Peyer's patch (tissue), 4 donors: ENCODE measurements around the gene CCDC88C. TPM values are rescaled to one million over a fixed set of nuclear protein-coding genes. Genes with fewer than 3 reads are reported as not detected.

ENCODE experiments used
- DNase-seq, 3 donors: peaks; one replicate each; pipeline ENCODE4 v3.0.0-alpha.2; 2017 to 2019
- H3K27ac ChIP-seq, 4 donors: fragments of 200-600 bp; sonication (generic); one replicate each; pipeline ENCODE4 v1.5.1; 2016 to 2019
- H3K27me3 ChIP-seq, 2 donors: fragments of 200-600 bp; sonication (generic); one replicate each; pipeline ENCODE4 v1.5.1; 2019
- H3K36me3 ChIP-seq, 3 donors: fragments of 200-600 bp; sonication (generic); one replicate each; pipeline ENCODE4 v1.5.1; 2016 to 2019
- H3K4me1 ChIP-seq, 4 donors: fragments of 200-600 bp; sonication (generic); one replicate each; pipeline ENCODE4 v1.5.1; 2016 to 2019
- H3K4me3 ChIP-seq, 4 donors: fragments of 200-600 bp; sonication (generic); 1 replicate in 3 of 4; 2 replicates in 1 of 4; pipeline ENCODE4 v1.5.1; 2016 to 2019; ENCODE audit warnings: mild to moderate bottlenecking in 1 of 4
- H3K9me3 ChIP-seq, 4 donors: fragments of 200-600 bp; sonication (generic); one replicate each; pipeline ENCODE4 v1.5.1; 2016 to 2019; ENCODE audit warnings: mild to moderate bottlenecking in 1 of 4
- CTCF ChIP-seq, 6 experiments: fragments of 450-650 bp in 4 of 6; fragments of 200-600 bp in 2 of 6; sonication (generic) in 1 of 6; IDR thresholded peaks; one replicate each; pipeline ENCODE4 v1.5.1; 2017 to 2019; ENCODE audit warnings: antibody characterized with exemption in 6 of 6, mild to moderate bottlenecking in 3 of 6, moderate library complexity in 1 of 6
- POLR2A ChIP-seq, 2 donors: fragments of 450-650 bp; IDR thresholded peaks; one replicate each; pipeline ENCODE4 v1.5.1; 2017; ENCODE audit warnings: antibody characterized with exemption in 2 of 2, mild to moderate bottlenecking in 2 of 2, moderate library complexity in 2 of 2
- total RNA-seq, 4 donors: library from RNA; depleted of rRNA; stranded (reverse); fragments of >200 nt; gene quantifications; one replicate each; pipeline ENCODE4 v1.1.0, GENCODE V29; 2016

The CCDC88C gene
- total RNA-seq, 4 donors from 2014 or later, result 18.9 to 189 (median 77.2) TPM

GRCh38 chr14:91278383-91278715 lies 139.3 kb downstream of the CCDC88C start:
- TF ChIP-seq POLR2A (IDR thresholded peaks at IDR 0.05) (no peak), CTCF (IDR thresholded peaks at IDR 0.05) (no peak)
- no peak overlapping the region for H3K4me3 ChIP-seq

GRCh38 chr14:91277546-91278382 lies 139.9 kb downstream of the CCDC88C start:
- H3K9me3 ChIP-seq, result no peaks in the 10 kb centered on the region
- H3K4me3 ChIP-seq, result no peak overlapping the region
- no peak overlapping the region for H3K27ac ChIP-seq
- no peaks in the 10 kb centered on the region for H3K27me3 ChIP-seq
- no peak for TF ChIP-seq CTCF (IDR thresholded peaks at IDR 0.05)
- no peak for TF ChIP-seq POLR2A (IDR thresholded peaks at IDR 0.05)
- no peak for DNase-seq
- no peaks in the 10 kb centered on the region for H3K4me1 ChIP-seq
- H3K36me3 ChIP-seq, result peaks cover 0 to 78% (median 0%) of the 10 kb centered on the region in 3 donors

More at GRCh38 chr14:91278383-91278715, 139.3 kb downstream of the CCDC88C start:
- peaks cover 0 to 78% (median 0%) of the 10 kb centered on the region in 3 donors for H3K36me3 ChIP-seq
- H3K4me1 ChIP-seq, result no peaks in the 10 kb centered on the region
- H3K27ac ChIP-seq, result no peak overlapping the region
- H3K9me3 ChIP-seq, result no peaks in the 10 kb centered on the region
- H3K27me3 ChIP-seq, result no peaks in the 10 kb centered on the region
- no peak for DNase-seq

- Histone ChIP-seq H3K27me3 (no peaks in the 10 kb centered on the region), H3K9me3 (no peaks in the 10 kb centered on the region), H3K4me1 (no peaks in the 10 kb centered on the region), H3K27ac (no peak overlapping the region), H3K4me3 (no peak overlapping the region), H3K36me3 (peaks cover 0 to 64% (median 0%) of the 10 kb centered on the region in 3 donors)
- DNase-seq, result no peak
- TF ChIP-seq CTCF (IDR thresholded peaks at IDR 0.05) (no peak), POLR2A (IDR thresholded peaks at IDR 0.05) (no peak)
These were observed 142.8 kb downstream of the CCDC88C start for GRCh38 chr14:91274796-91275195.

- Histone ChIP-seq H3K27me3 (no peaks in the 10 kb centered on the region), H3K4me1 (peaks cover 0 to 6% (median 0%) of the 10 kb centered on the region in 4 donors), H3K4me3 (no peak overlapping the region), H3K27ac (no peak overlapping the region), H3K9me3 (no peaks in the 10 kb centered on the region), H3K36me3 (peaks cover 0 to 54% (median 0%) of the 10 kb centered on the region in 3 donors)
- TF ChIP-seq CTCF (IDR thresholded peaks at IDR 0.05) (no peak), POLR2A (IDR thresholded peaks at IDR 0.05) (no peak)
- no peak for DNase-seq
These were observed 143.7 kb downstream of the CCDC88C start for GRCh38 chr14:91273885-91274273.

DNA sequence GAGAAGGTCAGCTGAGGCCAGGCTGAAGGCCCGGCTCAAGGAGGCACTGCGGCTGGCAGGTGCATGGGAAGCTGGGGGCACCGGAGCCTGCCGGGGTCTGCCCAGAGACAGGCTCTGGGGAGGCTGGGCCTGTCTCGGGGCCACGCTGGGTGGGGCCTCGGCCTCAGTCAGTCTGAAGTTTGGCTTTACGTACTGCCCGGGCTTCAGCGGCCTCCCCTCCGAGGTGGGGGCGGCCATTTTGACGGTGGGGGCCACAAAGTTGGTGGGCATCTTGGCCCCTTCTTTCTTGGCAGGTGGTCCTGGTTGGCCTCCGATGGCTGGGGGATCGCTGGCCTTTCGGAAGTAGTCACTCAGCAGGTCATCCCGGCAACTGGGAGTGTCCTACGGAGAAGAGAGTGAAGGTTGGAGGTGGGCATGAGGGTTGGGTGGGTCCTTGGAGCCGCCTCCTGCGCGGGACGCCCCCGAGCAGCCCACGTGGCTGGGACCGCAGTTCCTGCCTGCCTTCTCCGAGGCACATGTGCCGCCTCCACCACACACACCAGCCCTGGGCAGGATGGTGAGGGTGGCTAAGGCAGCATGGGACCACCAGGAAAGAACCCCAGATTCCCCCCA lies 144.2 kb downstream of the CCDC88C start:
- H3K4me3 ChIP-seq, result no peak overlapping the region
- no peaks in the 10 kb centered on the region for H3K9me3 ChIP-seq
- no peak overlapping the region for H3K27ac ChIP-seq
- peaks cover 0 to 52% (median 0%) of the 10 kb centered on the region in 3 donors for H3K36me3 ChIP-seq
- H3K4me1 ChIP-seq, result peaks cover 0 to 6% (median 0%) of the 10 kb centered on the region in 4 donors
- DNase-seq, result no peak
- no peaks in the 10 kb centered on the region for H3K27me3 ChIP-seq
- TF ChIP-seq CTCF (IDR thresholded peaks at IDR 0.05) (no peak), POLR2A (IDR thresholded peaks at IDR 0.05) (no peak)
